Mesodermal cell (in vitro differentiated cells): ENCODE results near the gene EZH2.
A peak's percentile ranks its signal among the peaks of the same experiment; 100 is the strongest.

Experiments
- H3K27ac ChIP-seq: 2 replicates; pipeline ENCODE4 v1.7.0; 2013; ENCODE audit warnings: mild to moderate bottlenecking, low read depth, low read length, moderate library complexity; ENCODE audit not compliant: severe bottlenecking
- H3K36me3 ChIP-seq: 2 replicates; pipeline ENCODE4 v1.7.1; 2013; ENCODE audit warnings: mild to moderate bottlenecking, low read length, moderate library complexity; ENCODE audit not compliant: control insufficient read depth, insufficient read depth
- H3K4me1 ChIP-seq: one replicate; pipeline ENCODE4 v1.7.1; 2013; ENCODE audit warnings: mild to moderate bottlenecking, low read length; ENCODE audit not compliant: insufficient read depth, control insufficient read depth, poor library complexity, severe bottlenecking
- H3K4me3 ChIP-seq: 2 replicates; pipeline ENCODE4 v1.7.0; 2013; ENCODE audit warnings: low read length, control low read depth, mild to moderate bottlenecking; ENCODE audit not compliant: insufficient read depth, poor library complexity, severe bottlenecking; ENCODE audit errors: extremely low read depth
- H3K9me3 ChIP-seq: 2 replicates; pipeline ENCODE4 v1.7.1; 2013; ENCODE audit warnings: mild to moderate bottlenecking, low read length, moderate library complexity; ENCODE audit not compliant: control insufficient read depth
- WGBS, 2 experiments: methylation state at CpG; one replicate each; pipeline ENCODE4 v1.1.5; 2013; ENCODE audit warnings: missing lambda C conversion rate in 2 of 2; ENCODE audit not compliant: insufficient coverage in 2 of 2; 5-methylcytosine and 5-hydroxymethylcytosine counted together

The EZH2 gene

DNA sequence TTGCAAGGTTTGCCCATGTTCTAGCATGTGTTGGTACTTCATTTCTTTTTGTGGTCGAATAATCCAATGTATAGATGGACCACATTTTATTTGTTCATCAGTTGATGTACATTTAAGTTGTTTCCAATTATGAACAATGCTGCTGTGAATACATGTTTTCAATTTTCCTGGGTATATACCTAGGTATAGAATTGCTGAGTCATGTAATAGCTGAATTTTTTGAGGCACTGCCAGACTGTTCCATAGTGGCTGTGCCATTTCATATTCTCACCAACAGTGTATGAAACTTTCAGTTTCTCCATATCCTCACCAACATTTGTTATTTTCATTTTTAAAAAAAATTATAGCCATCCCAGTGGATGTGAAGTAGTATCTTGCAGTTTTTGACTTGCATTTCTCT, 90.5 kb downstream of the EZH2 start:
- no CpG with 5 or more reads among the region's 1 CpG for WGBS, 2 experiments
- Histone ChIP-seq H3K9me3 (no peaks in the 10 kb centered on the region), H3K36me3 (peaks cover 93% of the 10 kb centered on the region), H3K4me3 (no peak overlapping the region), H3K27ac (no peak overlapping the region), H3K4me1 (no peaks in the 10 kb centered on the region)

DNA sequence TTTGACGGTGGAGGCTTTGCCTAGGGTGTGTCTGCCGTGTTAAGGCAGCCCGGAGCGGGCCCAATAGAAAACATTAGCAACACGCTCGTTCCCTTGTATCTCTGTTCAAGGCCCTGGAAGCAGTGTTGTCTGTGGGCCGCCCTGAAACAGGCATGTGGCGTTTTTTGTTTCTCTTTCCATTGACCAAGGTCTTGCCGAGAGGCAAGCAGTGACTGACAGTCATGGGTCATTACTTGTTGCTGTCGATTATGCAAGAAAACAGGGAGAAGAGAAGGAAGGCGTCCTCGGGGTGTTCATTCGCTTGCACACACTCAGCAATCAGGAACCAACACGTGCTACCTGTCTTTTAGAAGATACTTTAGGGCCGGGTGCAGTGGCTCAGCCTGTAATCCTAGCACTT, 92.5 kb downstream of the EZH2 start:
- Histone ChIP-seq H3K4me1 (no peaks in the 10 kb centered on the region), H3K4me3 (no peak overlapping the region), H3K27ac (no peak overlapping the region), H3K36me3 (peaks cover 92% of the 10 kb centered on the region), H3K9me3 (no peaks in the 10 kb centered on the region)
- 91 to 95% methylated on average over 12 to 14 of the region's 15 CpGs for WGBS, 2 experiments

DNA sequence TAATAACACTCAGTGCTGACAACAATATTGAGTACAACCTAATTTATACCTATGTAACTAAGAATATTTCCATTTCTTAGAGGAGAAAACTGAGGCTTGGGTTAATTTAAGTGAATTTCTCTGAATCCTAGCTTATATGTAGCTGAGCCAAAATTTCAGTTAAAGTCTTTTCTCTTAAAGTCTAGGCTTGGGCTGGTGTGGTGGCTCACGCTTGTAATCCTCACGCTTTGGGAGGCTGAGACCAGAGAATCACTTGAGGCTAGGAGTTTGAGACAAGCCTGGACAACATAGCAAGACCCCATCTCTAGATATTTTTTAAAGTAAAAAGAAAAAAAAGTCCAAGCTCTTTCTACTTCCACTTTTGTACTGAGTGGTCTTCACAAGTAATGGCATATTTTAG, 93.2 kb downstream of the EZH2 start:
- H3K9me3 ChIP-seq = no peaks in the 10 kb centered on the region
- H3K27ac ChIP-seq = no peak overlapping the region
- H3K4me3 ChIP-seq = no peak overlapping the region
- 100% methylated on average over 2 of the region's 2 CpGs; no CpG with 5 or more reads in 1 of the 2 experiments for WGBS, 2 experiments
- peaks cover 91% of the 10 kb centered on the region for H3K36me3 ChIP-seq
- H3K4me1 ChIP-seq = no peaks in the 10 kb centered on the region

DNA sequence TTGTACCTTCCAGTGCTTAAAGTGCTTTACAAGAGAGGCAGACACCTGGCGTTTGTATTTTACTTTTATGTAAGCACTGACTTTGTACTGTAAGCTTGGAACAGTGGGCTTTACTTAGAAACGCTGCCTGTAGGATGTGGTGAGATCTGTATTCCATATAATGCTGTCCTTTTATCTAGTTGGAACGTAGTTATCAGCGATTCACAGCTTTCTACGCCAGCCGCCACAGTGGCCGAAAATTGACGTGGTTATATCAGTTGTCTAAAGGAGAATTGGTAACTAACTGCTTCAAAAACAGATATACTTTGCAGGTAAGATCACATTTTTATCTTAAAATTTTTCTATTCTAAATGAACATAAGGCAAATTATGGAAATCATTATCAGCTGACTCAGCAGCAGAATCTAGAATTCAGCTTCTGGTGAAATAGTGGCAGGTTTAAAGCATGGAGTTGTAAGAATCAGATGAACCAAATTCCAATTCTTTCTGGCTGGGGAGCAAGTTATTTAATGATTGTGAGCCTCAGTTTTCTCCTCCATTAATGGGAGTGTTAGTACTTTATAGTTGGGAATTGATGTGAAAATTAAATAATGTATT, 93.9 kb downstream of the EZH2 start:
- Histone ChIP-seq H3K27ac (no peak overlapping the region), H3K36me3 (peaks cover 91% of the 10 kb centered on the region), H3K4me1 (no peaks in the 10 kb centered on the region), H3K4me3 (no peak overlapping the region), H3K9me3 (no peaks in the 10 kb centered on the region)
- WGBS, 2 experiments = 100% methylated on average over 4 to 7 of the region's 8 CpGs

DNA sequence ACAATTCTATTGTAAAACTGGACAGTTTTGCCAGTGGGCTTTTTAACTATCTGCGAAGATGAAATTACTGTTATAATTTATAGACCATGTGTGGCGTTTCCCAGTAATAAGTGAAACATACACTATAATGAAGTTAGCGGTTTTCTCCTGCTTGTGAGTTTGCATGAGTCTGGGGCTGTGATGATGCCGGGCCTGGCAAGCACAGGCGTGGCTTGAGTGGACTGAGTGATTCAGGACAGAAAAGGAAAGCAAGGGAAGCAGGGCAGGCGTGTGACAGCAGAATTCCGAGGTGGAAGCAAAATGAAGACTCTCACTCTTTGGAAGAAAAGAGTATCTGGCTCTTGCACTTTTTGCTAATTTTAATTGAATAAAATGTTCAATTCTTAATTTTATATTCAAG, 94.9 kb downstream of the EZH2 start:
- H3K27ac ChIP-seq = no peak overlapping the region
- no peaks in the 10 kb centered on the region for H3K4me1 ChIP-seq
- 92 to 100% methylated on average over 1 to 3 of the region's 7 CpGs for WGBS, 2 experiments
- H3K4me3 ChIP-seq = no peak overlapping the region
- H3K9me3 ChIP-seq = no peaks in the 10 kb centered on the region
- peaks cover 93% of the 10 kb centered on the region for H3K36me3 ChIP-seq

DNA sequence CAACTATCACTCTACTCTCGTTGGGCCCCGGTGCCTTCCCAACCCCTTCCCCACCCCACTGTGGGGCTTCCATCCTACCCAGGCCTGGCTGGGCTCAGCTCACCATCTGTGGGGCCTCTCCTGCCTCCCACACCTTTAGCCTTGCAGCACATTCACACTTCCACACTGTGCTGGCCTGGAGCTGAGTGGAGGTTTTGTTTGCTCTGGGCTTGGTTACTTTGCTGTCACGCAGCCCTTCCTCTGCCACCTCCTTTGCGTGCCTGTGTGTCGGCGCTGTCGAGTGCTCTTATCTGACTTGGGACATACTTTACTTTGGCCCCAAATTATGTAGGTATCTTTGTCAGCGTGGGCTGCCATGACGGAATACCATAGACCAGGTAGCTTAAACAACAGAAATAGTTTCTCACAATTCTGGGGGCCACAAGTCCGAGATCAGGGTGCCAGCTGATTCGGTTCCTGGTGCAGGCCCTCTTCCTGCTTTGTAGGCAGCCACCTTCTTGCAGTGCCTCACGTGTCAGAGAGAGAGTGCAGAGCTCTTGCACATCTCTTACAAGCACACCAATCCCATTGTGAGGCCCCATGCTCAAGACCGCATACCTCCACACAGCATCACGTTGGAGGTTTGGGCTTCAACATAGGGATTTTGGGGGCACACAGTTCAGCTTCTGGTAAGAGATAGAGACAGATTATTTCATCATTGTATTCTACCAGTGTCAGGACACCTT, 96.4 kb downstream of the EZH2 start:
- Histone ChIP-seq H3K4me1 (no peaks in the 10 kb centered on the region), H3K9me3 (no peaks in the 10 kb centered on the region), H3K27ac (no peak overlapping the region), H3K36me3 (peaks cover 93% of the 10 kb centered on the region), H3K4me3 (no peak overlapping the region)
- 95 to 97% methylated on average over 10 to 13 of the region's 14 CpGs for WGBS, 2 experiments

DNA sequence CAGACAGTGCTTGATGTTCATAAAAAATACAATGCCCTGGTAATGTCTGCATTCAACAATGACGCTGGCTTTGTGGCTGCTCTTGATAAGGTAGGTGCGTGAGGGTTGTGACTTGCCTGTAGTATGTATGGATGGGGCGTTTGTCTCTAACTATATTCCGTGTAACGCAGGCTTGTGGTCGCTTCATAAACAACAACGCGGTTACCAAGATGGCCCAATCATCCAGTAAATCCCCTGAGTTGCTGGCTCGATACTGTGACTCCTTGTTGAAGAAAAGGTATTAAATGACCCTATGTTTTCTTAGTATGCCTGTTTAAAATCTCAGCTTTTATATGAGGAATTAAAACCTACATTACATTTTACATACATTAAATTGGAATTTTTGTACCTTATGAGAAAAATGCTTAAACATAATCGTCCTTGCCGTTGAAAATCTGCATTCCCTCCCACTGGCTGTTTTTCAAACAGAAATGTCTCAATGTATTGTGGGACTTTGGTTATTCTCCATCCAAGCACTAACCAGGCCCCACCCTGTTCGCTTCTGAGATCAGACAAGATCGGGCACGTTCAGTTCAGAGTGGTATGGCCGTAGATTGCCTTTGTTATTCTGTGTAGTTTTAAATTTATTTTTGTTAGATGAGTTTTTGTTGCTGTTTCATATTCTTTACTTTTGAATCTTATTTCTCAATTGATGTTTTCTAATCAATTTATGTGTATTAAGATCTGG, 100.1 kb downstream of the EZH2 start:
- H3K4me1 ChIP-seq = no peaks in the 10 kb centered on the region
- H3K9me3 ChIP-seq = no peaks in the 10 kb centered on the region
- 97 to 100% methylated on average over 2 to 5 of the region's 15 CpGs for WGBS, 2 experiments
- no peak overlapping the region for H3K27ac ChIP-seq
- no peak overlapping the region for H3K4me3 ChIP-seq
- peaks cover 92% of the 10 kb centered on the region for H3K36me3 ChIP-seq

DNA sequence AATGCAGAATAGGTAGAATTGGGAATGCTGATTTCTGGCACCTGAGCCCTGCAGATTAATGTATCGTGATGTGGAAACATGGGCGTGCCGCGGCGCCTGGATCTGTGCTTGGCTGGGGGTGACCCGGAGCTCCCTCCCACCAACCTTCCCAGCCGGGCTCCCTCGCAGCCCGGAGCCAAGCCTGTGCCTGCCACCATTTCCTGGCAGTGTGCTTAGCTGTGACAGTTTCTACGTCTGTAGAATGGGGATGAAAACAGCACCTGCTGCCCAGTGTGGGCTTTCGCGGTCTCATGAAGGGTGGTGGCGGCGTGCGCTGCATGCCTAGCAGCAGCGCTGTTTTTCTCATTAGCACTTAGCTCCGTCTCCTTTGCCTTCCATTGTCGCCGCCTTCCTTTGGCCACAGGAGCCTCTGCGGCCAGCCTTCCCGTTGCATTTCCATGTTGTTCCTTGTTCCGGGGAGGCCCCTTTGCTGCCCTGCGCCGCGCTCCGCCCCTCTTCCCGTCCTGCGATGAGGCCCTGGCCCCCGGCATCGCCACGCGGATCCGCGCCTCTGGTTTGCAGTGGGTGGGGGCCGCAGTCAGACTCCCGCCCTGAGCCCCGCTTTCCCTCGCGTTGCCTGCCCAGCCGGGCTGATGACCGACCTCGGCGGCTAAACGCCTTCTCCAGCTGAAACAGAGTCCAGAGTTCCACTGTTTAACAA, 101.2 kb downstream of the EZH2 start:
- Histone ChIP-seq H3K36me3 (peaks cover 90% of the 10 kb centered on the region), H3K4me3 (no peak overlapping the region), H3K27ac (no peak overlapping the region)

DNA sequence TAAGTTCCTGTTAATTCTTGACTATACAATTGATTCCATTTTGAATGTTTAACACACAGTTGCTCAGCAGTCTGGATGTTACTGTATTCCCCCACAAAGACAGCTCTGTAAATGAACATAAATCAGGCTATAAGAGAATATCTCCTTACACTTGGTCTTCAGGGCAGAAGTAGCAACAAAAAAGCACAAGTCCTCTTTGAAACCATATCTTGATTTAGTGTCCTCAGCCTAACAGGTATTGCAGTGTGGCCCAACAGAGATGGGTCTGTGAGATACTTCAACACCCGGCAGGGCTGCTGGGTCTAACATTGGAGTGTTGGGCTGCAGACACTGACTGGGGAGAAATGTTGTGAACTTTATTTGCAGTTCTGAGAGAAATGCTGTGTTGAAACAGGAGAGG, 109.6 kb downstream of the EZH2 start:
- 80 to 100% methylated on average over 1 of the region's 1 CpG for WGBS, 2 experiments
- H3K27ac ChIP-seq = no peak overlapping the region
- peaks cover 72% of the 10 kb centered on the region for H3K36me3 ChIP-seq
- no peaks in the 10 kb centered on the region for H3K9me3 ChIP-seq
- H3K4me3 ChIP-seq = no peak overlapping the region
- H3K4me1 ChIP-seq = peaks cover 16% of the 10 kb centered on the region

More for the DNA sequence above, 101.2 kb downstream of the EZH2 start:
- Histone ChIP-seq H3K9me3 (no peaks in the 10 kb centered on the region), H3K4me1 (no peaks in the 10 kb centered on the region)
- 94% methylated on average over 41 to 42 of the region's 44 CpGs for WGBS, 2 experiments

DNA sequence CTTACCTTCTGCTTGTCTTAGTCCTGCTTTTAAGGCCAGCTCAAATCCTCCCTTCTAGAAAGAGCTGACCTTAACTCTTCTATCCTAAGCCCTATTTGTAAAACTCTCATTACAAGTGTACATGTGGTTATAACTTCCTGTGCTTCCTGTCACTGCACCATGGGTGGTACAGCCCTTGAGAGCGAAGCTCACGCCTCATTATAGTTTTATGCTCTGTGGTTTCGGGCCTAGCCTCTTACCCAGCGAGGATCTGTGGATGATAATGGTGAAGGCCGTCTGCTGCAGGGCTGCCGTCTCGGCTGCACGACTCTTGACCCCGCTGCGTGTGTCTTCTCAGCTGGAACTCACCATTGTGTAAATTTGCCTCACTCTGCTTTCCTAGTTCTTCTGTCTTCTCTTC, 110.8 kb downstream of the EZH2 start:
- WGBS, 2 experiments = 89 to 90% methylated on average over 6 to 9 of the region's 10 CpGs
- Histone ChIP-seq H3K36me3 (peaks cover 74% of the 10 kb centered on the region), H3K9me3 (no peaks in the 10 kb centered on the region)

More for the DNA sequence above, 110.8 kb downstream of the EZH2 start:
- peak overlapping the region; percentile 62 for H3K27ac ChIP-seq
- H3K4me3 ChIP-seq = no peak overlapping the region
- peaks cover 16% of the 10 kb centered on the region for H3K4me1 ChIP-seq
